Measurements from ENCODE around the gene CD40.

CD40 gene

DNA sequence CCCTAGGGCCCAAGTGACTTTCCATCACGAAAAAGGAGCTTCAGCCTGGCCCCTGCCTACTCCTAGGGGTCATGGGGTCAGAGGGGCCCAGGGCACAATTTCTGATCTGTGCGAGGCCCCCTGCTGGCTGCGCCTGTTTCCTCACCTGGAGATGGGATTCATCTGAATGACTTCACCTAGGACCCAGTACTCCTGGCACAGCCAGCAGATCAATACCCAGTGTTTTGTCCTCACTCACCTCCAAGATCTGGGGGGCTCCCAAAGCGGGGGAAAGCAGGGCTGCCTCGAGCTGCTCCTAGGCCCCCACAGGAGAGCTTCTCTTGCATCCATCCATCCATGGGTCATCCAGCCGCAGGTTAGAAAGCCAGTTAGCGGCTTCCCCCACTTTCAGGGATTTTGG, 33.8 kb downstream of the CD40 start:
- FAIRE-seq, result no peak

DNA sequence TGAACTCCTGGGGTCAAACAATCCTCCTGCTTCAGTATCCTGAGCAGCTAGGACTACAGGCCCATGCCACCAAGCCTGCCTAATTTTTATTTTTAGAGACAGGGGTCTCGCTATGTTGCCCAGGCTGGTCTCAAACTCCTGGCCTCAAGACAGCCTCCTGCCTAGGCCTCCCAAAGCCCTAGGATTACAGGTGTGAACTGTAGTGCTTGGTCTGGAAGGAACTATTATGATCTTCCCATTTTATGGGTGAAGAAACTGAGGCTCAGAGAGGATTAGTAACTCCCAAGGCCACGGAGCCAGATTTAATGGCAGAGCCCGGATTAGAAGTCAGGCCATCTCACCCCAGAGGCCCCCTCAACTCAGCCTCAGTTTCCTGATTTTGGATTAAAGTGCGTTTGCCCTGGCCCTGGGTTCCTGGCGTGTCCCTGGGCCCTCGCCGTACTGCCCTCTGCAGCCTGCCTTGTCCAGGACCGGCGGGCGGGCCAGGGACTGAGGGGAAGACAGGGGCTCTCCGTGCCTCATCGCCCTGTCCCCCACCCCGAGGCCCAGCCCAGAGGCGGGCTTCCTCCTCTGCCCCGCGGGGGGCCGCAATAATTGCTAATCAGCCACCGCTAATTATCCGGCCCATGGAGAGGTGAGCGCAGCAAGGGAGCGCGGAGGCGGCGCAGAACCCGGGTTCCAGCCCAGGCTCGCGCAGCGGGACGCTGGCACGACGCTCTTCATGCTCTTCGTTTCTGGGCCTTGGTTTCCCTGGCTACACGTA, 34.9 kb downstream of the CD40 start:
- no peak for FAIRE-seq

DNA sequence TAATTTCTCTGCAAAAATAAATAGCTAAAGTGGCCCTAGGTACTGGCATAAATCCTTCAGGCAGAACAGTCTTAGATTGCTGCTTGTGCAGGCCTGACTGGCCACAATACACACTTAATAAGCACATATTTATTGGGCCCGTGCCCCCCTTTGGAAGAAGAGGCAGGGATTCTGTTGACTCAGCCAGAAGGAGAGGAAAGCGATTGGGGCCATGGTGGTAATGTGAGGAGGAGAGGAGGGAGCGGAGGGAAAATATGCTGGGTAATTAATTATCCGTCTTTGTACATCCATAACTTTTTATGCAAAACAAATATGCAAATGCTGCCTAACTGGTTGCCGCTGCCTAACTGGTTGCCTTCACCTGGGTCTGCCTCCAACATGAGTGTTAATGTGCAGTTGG, 36.2 kb downstream of the CD40 start:
- no peak for FAIRE-seq

DNA sequence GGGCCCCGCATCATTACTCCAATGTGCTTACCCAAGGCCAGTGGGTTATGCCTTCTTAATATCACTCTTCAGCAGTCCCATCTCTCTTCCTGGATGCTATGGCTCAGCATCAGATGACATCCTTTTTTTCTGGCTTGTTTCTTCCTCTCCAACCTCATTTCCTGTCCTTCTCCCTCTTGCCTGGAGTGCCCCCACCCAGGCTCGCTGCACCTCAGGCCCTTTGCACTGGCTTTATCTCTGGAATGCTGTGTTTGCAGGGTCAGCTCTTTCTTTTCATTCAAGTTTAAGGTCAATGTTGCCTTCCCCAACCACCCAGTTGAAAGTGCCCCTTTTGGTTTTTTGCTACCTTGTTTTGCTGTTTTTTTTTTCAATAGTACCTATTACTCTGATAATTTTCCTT, 36.7 kb downstream of the CD40 start:
- FAIRE-seq, result no peak

DNA sequence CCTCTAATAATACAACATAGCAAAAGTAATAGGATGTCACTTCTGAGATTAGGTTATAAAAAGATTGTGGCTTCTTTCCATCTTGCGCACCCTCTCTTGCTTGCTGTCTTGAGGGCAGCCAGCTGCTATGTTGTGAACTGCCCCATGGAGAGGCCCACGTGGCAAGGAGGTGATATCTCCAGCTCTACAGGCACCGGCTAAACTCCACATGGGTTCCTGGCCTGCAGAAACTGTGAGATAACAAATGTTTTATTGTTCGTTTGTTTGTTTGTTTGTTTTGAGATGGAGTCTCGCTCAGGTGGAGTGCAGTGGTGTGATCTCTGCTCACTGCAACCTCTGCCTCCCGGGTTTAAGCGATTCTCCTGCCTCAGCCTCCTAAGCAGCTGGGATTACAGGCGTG, 38.0 kb downstream of the CD40 start:
- FAIRE-seq, result no peak

DNA sequence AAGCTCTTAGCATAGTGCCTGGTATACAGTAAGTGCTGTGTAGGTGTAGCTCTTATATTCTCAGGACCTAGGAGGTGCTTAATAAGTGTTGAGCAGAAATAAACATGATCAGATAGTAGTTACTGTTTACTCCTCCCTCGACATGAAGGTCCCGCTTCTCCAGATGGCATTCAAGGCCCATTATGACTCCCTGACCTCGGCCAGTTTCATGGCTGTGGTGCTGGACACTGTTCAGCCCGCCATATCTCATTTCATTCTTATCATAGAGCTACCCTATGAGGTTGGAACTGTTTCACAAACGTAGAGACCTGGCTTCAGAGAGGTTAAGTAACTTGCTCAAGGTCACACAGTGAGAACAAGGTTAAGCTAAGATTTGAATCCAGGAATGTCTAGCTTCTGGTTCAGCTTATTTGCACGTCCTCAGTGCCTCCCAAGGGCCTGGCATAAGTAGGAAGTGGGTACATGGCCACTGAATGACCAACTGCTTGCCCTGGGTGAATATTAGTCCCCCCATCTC, 39.0 kb downstream of the CD40 start:
- no peak for FAIRE-seq

DNA sequence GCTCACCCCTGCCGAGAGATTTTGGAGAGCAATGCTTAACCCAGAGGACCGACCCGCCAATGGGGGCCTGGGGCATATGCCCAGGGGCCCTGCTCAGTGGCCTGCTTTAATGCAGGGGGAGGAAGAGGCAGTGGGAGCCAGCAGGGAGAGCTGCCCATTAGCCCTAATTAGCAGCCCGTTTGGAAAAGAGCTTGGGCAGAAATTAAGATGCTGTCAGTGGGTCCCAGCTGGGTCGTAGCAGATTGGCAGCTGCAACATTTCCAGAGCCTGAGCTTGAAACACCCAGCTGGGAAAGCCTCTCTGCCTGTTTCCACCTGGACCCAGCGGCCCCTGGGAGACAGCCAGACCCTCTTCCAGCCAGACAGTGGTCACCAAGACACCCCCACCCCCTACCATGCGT, 39.5 kb downstream of the CD40 start:
- FAIRE-seq, result no peak

DNA sequence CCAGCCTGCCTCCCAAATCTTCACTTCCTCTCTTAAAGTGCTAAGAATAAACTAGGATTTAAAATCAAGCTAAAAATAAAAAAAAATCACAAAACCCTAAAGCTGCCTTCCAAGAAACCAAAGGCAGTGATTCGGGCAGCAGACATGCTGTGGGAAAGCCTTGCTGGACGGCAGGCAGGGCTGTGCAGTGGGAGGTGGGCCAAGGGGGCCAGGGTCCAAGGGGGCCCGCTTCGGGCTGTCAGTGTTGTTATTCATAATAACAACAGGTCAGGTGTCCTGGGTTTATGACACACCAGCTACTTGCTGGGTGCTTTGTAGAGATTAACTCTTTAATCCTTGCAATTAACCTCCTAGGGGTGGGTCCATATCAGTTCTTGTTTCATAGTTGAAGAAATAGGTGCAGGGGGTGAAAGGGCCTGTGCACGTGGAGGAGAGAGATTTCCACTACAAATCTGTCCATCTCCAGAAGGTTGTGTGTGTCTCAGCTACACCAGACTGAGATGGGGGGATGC, 40.4 kb downstream of the CD40 start:
- no peak for FAIRE-seq

DNA sequence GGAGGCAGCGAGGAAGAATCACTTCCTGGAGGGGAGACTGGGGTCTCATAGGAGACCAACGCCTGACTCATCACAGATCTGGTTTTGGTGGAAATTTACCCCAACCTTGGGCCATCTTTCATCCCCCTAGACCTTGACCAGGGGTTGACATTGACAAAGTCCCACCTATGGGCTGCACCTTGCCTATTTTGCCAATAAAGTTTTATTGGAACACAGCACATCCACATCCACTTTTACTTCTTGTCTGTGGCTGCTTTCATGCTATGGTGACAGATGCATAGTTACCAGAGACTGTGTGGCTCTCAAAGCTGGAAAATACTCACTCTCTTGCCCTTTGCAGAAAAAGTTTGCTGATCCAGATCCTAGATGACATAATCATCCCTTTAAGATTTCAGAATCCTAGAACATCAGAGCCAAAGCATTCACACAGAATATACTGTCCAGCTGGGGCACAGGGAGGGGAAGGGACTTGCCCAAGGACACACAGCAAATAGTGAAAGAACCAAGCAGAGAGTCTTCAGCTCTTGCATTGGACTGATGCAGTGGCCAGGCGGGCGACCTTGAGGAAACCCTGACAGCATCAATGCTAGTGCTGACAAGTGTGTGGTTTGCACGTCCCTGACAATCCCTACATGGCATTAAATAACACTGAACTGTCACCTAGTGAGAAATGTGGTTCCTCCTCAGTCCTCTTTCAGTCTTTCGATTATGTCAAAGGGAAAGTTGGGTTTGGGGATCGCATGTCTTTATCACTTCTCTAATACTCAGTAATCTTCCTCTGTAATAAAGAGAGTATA, 41.2 kb downstream of the CD40 start:
- FAIRE-seq, result no peak

DNA sequence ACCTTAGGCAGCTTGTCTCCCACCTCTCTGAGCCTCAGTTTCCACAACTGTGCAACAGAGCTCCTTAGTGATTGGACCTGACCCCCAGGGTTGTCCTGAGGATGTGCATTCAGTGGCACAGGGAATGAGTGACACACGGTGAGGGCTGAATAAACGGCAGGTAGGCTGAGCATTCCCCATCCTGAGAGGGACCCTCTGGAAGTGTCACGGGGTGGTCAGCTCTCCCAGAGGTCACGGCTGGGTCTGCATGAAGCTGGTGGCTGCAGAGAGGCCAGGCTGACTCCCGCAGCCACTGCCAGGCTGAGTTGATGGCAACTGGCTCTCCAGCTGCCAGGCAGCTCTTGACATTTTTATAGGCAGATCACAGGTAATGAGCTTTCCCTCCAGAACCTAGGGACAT, 42.5 kb downstream of the CD40 start:
- no peak for FAIRE-seq

DNA sequence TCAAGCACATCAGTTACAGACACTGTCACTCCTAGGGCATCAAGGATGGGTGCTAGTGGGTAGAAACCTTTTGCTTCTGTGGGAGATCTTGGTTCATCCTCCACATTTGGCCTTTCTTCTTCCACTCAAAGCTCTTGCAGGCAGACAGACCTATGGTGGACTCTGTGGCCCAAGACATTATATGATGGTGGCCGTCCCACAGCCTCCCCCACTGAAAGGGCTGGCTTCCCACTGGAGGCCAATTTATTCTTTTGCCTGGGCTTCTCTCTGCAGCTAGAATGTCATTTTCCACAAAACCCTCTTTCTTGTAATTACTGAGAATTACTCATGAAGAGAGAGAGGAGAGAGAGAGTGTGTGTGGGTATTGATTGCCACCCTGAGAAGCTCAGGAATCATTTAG, 43.8 kb downstream of the CD40 start:
- no peak for FAIRE-seq

DNA sequence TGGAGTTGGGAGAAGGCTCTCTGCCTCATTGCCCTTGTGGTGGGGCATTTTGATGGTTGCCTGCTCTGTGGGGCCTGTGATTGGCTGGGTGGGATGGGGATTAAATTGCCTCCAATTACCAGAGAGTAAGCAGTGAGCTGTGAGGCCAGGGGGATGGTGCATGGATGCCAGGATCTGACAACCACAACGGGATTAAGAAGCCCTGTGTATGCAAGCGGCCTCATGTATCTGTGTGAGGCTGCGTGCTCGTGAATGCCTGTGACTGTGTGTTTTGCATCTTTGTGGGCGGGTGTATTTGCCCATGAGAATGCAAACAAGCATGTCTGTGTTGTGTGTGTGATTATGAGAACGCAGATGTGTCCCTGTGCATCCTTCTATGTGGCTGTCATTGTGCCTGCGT, 46.1 kb downstream of the CD40 start:
- FAIRE-seq, result no peak

DNA sequence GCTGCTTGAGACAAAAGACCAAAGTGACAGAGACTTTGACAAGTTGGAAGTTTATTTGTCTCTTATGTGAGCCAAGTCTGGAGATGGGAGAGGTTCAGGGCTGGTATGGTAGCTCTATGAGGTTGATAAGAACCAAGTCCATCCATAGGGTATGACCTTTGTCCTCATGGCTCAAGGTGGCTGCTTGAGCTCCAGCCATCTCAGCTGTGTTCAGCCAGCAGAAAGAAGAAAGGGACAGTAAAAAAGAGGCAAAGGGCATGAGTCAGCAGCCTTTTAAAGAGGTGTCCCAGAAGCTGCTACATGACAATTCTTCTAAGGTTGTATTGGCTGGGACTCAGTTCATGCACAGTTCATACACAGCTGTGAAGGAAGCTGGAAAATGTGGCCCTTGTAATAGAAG, 49.0 kb downstream of the CD40 start:
- no peak for FAIRE-seq

DNA sequence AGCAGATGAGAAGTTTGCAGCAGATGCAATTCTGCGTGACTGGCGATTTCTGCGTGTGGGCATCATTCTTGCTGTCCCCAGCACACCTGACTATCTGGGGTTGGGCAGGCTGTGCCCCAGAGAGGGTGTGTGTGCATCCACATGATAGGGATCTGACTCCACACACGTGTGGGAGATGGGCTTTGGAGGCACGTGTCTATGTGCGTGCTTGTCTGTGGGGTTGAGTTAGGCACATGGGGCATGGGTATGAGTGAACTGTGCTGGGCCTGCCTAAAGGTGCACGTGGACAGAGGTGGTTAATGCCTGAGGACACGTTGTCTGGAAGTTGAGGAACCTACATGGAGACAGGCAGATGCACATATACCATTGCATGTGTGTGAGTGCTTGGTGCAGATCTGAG, 50.3 kb downstream of the CD40 start:
- no peak for FAIRE-seq

DNA sequence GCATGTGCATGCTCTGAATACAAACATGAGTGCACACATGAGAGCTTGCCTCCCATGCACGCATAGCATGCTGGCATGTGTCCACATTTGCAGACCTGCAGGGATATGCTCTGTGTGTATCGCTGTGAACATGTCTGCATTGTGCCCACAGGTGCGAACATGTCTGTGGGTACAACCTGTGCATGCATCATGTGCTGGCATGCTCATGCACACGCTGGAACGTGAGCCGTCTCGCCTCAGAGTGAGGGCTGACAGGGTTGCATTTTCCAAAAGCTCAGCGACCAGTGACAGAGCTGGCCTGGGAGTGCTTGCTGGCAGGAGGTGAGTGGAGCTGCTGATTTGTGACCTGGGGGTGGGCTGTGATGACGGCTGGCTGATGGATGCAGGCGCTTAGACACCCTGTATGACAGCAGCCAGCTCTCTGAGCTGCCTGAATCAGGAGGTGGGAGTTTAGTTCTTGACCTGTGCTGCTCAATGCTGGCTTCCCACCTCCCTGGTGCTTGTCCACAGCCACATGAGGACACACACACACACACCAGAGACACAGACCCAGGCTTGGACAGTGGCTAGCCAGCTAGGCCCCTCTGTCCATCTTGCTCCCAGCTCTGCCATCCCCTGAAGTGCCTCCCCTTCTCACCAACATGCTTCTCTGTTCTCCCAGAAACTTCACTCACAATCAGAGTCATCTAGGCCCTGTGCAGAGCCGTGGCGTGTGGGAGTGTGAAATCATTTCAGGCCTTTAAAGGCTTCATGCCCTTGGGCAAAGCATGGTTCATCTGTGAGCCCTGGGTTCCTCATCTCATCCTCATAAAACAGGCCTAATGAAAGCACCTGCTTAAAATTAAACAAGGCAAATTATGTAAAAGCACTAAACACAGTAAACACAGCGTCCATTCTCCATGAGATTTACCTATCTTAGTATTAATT, 51.4 kb downstream of the CD40 start:
- no peak for FAIRE-seq

DNA sequence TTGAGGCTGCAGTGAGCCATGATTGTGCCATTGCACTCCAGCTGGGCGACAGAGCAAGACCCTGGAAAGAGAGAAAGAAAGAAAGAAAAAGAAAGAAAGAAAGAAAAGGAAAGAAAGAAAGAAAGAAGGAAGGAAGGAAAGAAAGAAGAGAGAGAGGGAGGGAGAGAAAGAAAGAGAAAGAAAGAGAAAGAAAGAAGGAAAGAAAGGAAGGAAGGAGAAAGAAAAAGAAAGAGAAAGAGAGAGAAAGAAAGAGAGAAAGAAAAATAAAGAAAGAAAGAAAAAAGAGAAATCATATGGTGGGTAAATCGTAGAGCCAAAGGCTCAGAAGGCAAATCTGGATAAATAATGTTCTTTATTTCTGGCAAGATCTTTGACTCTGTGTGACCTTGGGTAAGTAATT, 53.4 kb downstream of the CD40 start:
- FAIRE-seq, result no peak

DNA sequence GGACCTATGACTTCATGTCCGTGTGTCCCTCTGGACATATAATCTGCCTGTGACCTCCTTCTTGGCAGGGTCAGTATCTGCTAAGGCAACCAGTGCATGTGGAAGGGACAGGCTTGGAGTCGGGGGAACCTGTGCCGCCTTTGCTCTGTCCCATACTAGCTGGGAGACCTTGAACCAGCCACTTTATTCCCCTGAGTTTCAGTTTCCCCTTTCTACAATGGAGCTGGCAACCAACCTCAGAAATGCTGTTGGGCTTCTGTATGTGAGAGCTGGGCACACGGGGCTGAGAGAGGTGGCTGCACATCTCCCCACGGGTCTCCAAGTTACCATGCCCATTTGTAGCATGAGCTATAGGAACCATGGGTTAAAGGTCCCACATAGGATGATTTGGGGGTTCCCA, 53.8 kb downstream of the CD40 start:
- no peak for FAIRE-seq

DNA sequence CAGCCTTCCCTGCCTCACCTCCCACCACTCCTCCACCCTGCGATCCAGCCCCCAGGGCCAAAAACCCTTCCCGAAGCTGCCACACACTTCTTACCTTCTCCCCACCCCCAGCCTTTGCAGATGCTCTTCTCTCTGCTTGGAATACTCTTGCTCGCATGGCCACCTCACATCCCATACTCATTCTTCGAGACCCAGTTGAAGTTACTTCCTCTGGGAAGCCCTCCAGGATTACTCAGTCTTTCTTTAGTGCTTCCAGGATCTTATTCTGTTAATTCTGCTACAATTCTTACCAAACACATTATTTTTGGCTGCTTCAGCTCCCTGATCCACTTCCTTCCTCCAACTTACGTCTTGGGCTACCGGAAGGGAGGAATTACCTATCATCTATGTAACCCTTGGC, 54.3 kb downstream of the CD40 start:
- no peak for FAIRE-seq

DNA sequence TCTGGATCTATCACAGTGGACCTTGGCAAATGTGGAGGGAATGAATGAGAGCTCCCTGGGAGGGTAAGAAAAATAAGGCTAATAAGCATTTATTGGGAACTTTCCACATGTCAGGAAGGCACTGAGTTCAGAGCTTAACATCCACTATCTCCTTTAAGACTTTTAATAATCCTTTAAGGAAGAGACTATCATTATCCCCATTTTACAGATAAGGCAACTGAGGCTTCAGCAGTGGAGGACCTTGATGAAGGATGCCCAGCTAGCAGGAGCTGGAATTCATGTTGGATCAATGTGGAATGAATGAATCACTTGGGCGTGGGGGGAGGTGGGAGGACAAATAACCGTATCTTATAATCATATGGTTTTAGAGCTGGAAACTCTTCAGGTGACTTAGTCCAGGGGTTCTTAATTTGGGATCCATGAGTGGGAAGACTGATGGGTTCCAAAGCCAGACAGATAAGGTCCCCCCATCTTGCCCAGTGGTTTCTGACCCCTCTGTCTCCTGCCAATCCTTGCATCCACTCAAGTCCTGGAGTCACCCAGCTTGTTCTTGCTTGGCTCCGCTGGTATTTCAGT, 54.9 kb downstream of the CD40 start:
- no peak for FAIRE-seq

DNA sequence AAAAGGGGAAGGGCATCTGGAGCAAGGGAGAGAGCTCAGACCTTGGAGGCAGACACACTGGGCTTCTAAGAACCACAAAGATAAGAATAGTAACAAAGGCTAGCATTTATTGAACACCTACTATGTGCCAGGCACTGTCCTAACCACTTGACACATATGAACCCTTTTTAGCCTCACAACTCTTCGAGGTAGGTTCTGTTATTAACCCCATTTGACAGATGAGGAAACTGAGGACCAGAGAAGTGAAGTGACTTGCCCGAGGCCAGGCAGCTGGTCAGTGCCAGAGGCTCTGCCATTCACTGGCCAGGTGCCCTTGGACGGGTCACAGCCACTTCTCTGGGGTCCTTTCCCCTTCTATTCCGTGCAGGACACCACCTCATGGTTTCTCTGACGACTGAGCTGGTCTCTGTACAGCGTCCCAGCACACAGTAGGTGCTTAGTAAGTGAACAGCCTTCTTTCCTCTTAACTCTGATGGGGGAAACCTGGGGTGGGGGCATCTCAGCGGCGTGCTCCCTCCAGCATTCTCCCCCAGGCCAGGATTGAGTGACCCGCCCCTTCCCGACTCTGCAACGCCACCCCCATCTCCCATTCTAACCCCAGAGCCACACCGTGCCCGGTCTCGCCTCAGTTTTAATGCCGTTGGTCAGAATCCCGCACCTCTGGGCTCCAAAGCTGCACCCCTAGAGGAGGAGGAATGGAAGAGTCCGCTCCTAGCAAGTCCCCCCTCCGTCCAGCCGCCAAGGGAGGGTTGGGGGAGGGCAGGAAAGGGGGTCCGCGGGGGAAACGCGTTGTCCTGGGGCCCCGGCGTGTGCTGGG, 55.7 kb downstream of the CD40 start:
- FAIRE-seq, result no peak

DNA sequence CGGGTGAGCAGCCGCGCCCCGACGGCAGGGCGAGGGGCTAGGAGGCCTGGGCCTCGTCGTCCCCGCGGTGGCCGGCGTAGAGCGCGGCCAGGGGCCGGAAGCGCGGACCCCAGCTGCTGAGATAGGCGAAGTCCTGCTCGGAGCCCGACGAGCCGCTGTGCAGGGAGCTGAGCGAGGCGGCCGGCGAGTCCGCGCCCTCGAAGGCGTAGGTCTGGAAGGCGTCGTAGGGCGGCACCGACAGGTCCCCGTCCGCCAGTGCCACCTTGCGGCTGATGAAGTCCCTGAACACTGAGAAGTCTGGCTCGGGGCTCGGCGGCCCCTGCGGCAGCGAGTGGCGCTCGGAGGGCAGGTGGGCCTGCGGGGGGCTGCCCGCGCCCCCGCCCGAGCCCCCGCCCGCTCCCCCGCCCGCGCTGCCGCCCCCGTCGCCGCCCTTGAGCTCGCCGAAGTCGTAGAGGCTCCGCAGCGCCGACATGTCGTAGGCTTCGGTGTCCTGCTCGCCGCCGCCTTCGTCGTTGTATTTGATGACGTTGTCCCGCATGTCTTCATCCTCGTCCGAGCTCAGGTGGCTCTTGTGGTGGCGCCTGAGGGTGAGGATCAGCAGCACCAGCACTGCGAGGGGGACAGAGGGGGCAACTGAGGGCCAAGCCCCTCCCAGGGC, 56.5 kb downstream of the CD40 start:
- no peak for FAIRE-seq
